GM13977 (cell line): ENCODE data around the gene CDC14A.

ENCODE experiments used
- DNase-seq: peaks from one replicate; pipeline ENCODE4 v3.0.0; 2012; ENCODE audit warnings: low spot score
- in situ Hi-C: fragments of 300-500 bp; cut with MboI; formaldehyde crosslinking; loops from one replicate; pipeline ENCODE4 v1.12.0; 2022; ENCODE audit warnings: low sequenced_read_pairs, low pct_unique_long_range_greater_than_20kb, mixed read lengths, inconsistent platforms; ENCODE audit not compliant: unreplicated experiment
- TF ChIP-seq, protein P1 (sequence below): IDR thresholded peaks from 2 replicates; pipeline ENCODE4 v1.5.1; 2012; ENCODE audit warnings: mild to moderate bottlenecking, control low read depth; ENCODE audit not compliant: insufficient read depth; ENCODE audit errors: extremely low read depth, missing control alignments

Gene CDC14A

GRCh38 chr1:100474834-100475233, 122.5 kb downstream of the CDC14A start:
- no peak for DNase-seq
- in situ Hi-C loops = no loop called here
- TF ChIP-seq, protein P1, sequence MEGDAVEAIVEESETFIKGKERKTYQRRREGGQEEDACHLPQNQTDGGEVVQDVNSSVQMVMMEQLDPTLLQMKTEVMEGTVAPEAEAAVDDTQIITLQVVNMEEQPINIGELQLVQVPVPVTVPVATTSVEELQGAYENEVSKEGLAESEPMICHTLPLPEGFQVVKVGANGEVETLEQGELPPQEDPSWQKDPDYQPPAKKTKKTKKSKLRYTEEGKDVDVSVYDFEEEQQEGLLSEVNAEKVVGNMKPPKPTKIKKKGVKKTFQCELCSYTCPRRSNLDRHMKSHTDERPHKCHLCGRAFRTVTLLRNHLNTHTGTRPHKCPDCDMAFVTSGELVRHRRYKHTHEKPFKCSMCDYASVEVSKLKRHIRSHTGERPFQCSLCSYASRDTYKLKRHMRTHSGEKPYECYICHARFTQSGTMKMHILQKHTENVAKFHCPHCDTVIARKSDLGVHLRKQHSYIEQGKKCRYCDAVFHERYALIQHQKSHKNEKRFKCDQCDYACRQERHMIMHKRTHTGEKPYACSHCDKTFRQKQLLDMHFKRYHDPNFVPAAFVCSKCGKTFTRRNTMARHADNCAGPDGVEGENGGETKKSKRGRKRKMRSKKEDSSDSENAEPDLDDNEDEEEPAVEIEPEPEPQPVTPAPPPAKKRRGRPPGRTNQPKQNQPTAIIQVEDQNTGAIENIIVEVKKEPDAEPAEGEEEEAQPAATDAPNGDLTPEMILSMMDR = no peak

- in situ Hi-C loops = no loop called here
- no peak for DNase-seq
Observed at GRCh38 chr1:100476735-100477290, 124.5 kb downstream of the CDC14A start.

GRCh38 chr1:100478816-100479215, 126.5 kb downstream of the CDC14A start:
- in situ Hi-C loops = no loop called here
- TF ChIP-seq, protein P1 = no peak
- DNase-seq = no peak

More at GRCh38 chr1:100476735-100477290, 124.5 kb downstream of the CDC14A start:
- TF ChIP-seq, protein P1 = no peak

DNA sequence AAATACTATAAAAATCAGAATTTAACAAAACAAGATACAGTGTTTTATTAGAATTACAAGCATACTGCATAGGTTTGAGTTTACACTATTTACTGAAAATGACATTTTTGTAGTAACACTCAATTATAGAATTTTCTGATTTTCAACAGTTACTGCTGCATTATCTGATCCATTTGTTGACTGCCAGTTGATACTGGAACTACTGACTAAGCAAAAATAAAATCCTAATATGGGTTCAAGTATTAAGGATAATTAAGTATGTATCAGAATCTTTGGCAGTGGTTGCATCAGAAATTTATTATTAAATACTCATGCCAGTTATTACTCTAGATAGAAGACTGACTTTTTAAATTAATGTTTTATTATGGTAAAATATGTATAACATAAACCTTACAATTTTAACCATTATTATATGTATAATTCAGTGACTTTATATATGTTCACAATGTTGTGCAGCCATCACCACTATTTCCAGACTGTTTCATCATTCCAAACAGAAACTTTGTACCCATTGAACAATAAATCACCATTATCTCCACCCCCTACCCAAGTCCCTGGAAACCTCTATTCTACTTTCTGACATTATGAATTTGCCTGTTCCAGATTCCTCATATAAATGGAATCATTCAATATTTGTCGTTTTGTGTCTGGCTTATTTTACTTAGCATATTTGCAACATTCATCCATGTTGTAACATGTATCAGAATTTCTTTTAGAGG, 127.5 kb downstream of the CDC14A start:
- no peak for DNase-seq
- in situ Hi-C loops = no loop called here
- TF ChIP-seq, protein P1 = no peak

GRCh38 chr1:100481303-100481702, 129.0 kb downstream of the CDC14A start:
- in situ Hi-C loops = no loop called here
- TF ChIP-seq, protein P1 = no peak

DNA sequence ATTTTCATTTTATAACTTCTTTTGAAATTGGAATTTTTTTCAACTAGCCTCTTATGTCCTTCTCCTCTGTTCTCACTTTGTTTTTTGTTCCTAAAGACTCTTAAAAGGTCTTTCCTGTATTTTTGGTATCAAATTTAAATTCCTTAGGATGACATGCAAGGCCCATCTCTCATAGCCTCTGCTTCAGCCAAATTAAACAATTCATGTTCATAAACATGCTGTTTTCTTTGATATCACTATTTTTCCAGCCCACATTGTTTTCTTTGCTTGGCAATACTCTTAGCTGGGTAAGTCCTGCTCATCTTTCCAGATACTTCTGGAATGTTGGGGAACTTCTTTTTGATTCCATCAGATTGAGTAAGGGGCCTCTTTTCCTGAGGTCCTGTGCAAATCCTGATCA, 129.9 kb downstream of the CDC14A start:
- in situ Hi-C loops = no loop called here
- DNase-seq = no peak
- TF ChIP-seq, protein P1 = no peak

More at GRCh38 chr1:100481303-100481702, 129.0 kb downstream of the CDC14A start:
- no peak for DNase-seq
